AG10803 (cell line): ENCODE data around the gene KLHL14.
"Not testable (repeated sequence)": the region's sequence is repeated elsewhere in the genome, so short reads cannot be mapped to it uniquely, and the experiment has no call there.

Source experiments
- DNase-seq: peaks from one replicate; pipeline ENCODE4 v3.0.0; 2010; ENCODE audit warnings: low read depth
- H3K4me3 ChIP-seq: 2 replicates; pipeline ENCODE4 v1.5.1; 2011; ENCODE audit warnings: mild to moderate bottlenecking, low read length, control low read depth
- TF ChIP-seq, protein P1 (sequence below): conservative IDR thresholded peaks from 2 replicates; pipeline ENCODE4 v1.5.1; 2011; ENCODE audit warnings: mild to moderate bottlenecking, low read length, control low read depth, inconsistent platforms

The KLHL14 gene

DNA sequence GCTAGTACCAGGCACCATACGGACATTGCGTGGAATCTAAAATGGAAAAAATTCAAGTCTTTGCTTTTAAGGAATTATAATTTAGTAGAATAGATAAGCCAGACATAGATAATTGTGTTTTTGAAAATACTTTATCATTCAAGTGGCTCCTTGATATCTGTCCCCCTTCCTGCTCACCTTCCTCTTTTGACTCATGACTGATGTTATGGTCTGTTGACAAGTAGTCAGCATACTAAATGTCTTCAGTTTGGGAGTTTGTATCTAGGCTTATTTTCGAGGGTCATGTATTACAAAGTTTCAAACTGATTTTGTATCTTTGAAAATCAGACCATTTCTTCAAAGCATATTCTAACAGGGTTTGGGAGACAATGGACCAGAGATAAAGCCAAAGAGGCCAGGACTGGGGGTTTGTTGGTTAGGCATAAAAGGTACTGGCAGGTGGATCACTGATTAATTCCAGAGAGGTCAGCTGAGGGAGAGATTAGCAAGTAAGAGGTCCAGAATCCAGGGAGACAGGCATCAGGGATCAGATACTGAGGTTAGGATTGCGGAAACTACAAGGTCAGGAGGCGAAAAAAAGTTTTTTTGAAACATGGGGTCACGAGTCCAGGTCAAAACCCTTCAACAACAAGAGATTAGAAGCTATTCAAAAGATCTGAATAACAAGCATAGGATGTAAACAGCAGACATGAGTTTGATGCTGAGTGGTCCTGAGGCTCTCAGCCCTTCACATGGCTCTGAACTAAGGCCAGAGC is 31.5 kb upstream of the KLHL14 start:
- H3K4me3 ChIP-seq, result no peak overlapping the region
- TF ChIP-seq, protein P1, sequence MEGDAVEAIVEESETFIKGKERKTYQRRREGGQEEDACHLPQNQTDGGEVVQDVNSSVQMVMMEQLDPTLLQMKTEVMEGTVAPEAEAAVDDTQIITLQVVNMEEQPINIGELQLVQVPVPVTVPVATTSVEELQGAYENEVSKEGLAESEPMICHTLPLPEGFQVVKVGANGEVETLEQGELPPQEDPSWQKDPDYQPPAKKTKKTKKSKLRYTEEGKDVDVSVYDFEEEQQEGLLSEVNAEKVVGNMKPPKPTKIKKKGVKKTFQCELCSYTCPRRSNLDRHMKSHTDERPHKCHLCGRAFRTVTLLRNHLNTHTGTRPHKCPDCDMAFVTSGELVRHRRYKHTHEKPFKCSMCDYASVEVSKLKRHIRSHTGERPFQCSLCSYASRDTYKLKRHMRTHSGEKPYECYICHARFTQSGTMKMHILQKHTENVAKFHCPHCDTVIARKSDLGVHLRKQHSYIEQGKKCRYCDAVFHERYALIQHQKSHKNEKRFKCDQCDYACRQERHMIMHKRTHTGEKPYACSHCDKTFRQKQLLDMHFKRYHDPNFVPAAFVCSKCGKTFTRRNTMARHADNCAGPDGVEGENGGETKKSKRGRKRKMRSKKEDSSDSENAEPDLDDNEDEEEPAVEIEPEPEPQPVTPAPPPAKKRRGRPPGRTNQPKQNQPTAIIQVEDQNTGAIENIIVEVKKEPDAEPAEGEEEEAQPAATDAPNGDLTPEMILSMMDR, result no peak
- DNase-seq, result no peak

DNA sequence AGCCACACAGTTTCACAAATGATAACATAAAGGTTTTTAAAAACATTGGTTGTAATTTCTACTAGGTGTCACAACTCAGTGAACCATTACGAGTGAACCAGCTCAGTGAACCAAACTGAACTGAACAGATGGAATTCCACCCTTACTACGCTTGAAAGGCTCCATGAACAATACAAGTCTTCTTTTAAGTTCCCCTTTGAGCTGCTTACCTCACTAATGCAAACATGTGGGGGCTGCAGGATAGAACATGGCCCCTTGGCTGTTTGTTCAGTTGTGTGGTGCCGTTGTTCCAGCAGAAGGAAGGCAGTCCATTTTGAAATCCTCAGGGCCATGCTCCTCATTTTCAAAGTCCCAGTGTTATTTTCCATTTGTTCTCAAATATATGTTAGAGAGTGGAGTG is 30.7 kb upstream of the KLHL14 start:
- TF ChIP-seq, protein P1, result no peak
- no peak overlapping the region for H3K4me3 ChIP-seq
- DNase-seq, result no peak

DNA sequence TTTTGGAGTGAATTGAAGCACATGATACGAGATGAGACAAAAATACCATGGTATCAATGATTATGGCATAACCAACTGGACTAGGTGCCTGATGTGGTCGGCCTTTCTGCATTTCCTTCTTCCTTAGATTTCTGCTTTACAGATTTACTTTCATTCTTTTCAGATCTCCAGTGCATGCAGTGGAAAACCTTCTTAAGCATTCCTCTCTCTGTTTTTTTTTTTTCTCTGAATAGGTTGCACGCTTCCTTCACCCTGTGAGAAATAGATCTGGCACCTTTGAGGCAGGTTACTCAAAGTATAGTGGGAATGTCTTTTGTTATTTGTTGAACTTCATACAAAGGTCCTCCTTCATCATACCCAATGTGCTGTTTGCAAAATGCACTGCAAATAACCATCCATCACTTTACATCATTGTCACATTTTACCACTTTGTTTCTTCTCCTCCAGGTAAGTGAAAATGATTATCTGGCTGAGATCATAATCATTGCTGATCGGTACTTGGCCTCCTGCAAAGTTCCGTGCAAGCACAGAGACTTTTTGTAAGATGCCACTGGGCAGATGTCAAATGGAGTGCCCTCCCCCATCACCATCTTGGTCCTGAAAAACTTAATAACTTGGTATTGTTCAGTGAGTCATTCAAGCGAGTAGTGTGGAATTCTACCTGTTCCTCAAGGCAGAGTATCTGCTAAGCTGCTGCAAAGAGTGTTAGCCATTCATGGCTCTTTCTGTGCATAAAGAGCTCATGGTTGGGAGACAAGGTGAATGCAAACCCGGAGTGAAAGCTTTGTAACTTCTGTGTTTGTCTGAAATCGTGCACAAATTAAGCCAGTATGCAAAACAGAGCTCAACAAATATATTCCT is 30.0 kb upstream of the KLHL14 start:
- H3K4me3 ChIP-seq, result no peak overlapping the region
- TF ChIP-seq, protein P1, result no peak
- no peak for DNase-seq

DNA sequence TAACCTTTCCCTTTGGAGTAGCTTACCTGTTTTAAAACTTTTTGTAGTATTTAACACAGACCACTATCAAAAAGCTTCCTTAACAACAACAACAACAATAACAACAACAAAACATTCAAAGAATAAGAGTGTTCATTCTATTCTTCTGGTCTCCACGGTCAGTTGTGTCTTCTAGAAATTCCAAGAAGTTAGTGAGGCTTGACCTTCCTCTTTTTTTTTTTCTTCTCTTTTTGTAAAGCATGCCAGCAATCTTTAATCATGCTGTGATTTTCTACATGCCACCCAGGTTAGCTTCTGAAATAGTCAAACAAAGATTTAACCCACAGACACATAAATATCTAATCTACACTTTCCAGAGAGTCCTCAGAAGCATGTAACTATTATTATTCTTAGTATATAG is 28.4 kb upstream of the KLHL14 start:
- TF ChIP-seq, protein P1, result no peak
- DNase-seq, result no peak
- H3K4me3 ChIP-seq, result no peak overlapping the region

DNA sequence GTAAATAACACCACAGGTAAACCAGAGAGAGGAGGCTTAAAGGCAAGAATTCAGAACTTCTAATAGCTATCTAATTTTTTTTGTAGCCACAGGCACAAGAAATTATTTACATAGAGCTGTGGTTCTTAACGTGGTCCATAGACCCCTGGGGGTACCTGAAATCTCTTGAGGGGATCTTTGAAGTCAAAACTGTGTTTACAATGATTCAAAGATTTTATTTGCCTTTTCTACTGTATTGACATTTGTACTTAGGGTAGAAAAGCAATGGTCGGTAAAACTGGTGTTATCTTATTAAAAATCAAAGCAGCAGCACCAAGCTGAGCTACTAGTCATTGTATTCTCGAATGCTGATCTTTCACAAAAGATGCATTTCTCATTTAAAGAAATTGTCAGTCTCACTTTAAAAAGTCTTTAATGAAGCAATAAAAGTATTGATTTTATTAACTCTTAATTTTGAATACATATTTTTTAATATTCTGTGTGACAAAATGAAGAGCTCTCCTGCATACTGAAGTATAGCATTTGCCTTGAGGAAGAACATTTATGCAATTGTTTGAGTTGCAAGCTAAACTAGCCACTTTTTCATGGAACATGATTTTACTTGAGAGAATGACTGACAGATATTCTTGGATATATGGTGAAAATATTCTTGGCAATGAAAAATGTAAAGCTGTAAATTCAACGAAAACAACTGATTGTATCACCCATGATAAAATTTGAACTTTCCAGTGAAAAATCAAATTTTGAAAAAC is 25.6 kb upstream of the KLHL14 start:
- H3K4me3 ChIP-seq, result no peak overlapping the region
- DNase-seq, result no peak
- TF ChIP-seq, protein P1, result no peak

DNA sequence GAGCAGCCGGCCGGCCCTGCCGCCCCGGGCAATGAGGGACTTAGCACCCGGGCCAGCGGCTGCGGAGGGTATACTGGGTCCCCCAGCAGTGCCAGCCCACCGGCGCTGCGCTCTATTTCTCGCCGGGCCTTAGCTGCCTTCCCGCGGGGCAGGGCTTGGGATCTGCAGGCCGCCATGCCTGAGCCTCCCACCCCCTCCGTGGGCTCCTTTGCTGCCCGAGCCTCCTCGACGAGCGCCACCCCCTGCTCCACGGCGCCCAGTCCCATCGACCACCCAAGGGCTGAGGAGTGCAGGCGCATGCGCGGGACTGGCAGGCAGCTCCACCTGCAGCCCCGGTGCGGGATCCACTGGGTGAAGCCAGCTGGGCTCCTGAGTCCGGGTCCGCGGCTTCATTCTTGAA is 21.8 kb upstream of the KLHL14 start:
- DNase-seq, H3K4me3 ChIP-seq: not testable (repeated sequence)

DNA sequence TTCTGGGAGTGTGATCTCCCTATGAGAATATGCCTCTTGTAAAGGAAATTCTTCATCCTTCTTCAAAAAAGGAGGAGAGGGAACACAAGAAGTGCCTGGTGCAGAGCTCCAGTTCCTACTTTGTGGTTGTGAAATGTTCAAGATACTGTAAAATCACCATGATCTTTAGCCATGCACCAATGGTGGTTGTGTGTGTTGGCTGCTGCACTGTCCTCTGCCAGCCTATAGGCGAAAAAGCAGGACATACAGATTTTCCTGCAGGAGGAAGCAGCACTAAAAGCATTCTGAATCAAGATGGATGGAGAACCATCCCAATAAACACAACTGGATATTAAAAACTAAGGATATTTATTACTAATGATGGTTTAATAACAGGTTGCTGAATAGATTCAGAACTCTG is 6.2 kb upstream of the KLHL14 start:
- H3K4me3 ChIP-seq, result no peak overlapping the region
- TF ChIP-seq, protein P1, result no peak
- DNase-seq, result no peak
